ENCODE results near the gene GALNTL6.
A peak's percentile ranks its signal among the peaks of the same experiment; 100 is the strongest.

Gene GALNTL6

DNA sequence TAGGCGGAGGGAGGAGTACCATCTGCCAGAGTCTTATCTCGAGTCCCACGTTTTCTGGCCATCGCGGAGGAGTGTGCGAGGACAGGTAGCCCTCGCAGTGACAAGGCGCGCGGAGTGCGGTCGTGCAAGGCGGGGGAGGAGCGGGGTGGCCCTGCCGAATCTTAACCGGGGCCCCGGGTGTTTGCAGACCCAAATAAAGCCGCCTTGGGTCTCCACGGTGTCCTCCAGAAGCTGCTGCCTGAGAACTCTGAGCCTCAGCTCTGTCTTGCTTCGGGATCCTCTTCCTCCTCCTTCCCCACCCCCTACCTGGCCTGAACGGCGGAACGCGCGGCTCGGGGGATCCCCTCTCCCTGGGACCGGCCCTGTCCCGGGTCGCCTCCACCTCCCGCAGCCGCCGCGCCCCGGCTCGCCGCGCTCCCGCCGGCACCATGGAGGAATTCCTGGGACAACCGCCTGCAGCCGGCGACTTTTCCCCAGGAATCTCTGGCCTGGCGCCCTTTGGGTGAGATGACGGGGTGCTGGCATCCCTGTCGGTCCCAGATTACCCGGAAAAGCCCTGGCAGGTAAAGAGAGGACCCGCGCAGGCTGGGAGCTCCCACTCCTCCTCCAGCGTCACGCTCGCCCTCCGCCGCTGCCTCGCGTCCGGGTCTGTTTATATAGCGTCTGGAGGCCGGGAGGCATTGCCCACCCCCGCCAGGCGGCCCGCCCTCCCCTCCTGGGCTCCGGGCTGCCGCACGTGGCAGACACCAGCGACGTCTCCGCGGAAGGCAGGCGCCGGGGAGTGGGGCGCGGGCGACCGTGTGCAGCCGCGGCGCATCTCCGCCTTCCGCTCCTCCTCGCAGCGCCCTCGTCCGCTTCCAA, at the start of gene GALNTL6:
Gene GALNTL6 (plus strand): TSS at position 740 of the 861 bp plus-strand sequence.
- DNase-seq (ENCODE audit: low read depth) = no peak

DNA sequence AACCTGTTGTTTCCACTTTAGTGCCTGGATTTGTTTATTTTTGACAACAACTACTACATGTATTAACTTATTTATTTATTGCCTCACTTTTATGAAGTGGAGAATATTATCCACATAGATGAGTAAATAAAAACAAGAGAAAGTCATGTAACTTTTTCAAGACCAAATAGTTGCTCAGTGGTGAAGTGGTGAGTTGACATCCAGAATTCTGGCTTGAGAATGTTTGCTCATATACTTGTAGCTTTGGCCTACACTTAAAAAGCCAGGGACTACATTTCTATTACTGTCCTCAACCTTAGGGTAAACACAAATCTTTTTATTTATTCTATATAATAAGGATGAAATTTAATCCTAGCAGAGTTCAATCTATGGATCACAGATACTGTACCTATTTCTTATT, 47.7 kb upstream of the GALNTL6 start:
- DNase-seq (ENCODE audit: low read depth) = no peak

DNA sequence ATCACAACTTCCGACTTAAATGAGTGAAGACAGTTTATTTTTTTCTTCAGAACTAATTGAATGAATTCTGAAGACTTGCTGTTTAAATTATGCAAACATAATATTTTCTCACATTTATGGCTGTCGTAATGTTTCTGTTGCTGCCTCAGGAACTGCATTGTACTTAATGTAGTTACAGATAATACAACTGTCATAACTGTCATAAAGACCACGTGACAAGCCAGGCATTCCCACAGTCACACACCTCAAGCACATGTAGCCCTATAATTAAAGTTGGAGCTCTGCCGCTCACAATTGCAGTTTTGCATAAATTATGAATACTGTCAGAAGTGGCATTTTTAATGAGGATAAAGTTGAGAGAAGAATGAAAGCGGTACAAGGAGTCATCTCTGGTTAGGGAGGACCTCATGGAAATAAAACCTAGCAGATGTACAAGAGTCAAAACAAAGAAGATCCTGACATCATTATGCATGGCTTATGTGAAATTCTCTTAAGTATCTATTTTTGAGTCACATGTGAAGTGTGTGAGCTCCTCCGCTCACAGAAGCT, 38.5 kb upstream of the GALNTL6 start:
- no peak for DNase-seq (ENCODE audit: low read depth)

DNA sequence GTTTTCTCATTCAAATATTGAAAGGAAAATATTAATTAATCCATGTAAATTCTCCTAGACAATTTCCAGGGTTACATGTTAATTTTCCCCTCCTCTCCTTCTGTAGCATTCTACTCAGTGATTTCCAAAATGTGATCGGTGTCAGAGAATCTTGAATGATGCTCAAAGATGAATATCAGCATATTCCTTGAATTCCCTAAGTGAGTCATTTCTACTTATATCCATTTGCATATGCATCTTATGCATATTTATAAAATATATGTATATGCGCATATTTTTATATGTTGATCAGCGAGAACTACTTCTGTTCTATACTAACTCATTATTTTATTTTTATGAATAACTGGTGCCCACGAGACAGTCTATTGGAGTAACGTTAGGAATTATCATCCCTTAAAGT, 33.9 kb upstream of the GALNTL6 start:
- DNase-seq (ENCODE audit: low read depth) = no peak

DNA sequence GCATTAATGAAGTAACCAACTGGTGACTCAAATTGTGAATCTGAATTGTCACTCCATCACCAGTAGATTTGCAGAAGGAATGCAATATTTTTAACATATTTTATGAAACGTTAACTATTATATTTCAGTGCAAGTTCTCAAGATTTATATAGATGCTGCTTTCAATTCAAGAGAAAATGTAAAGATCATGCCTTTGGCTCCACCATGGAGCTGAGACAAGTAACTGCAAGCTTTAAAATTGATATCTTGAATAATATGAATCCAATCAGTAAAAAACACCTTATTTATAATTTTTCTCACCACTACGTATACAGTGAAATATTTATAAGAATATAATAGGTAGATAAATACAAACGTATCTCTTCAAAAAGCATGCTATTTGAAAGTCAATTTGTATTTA, 27.8 kb upstream of the GALNTL6 start:
- no peak for DNase-seq (ENCODE audit: low read depth)

DNA sequence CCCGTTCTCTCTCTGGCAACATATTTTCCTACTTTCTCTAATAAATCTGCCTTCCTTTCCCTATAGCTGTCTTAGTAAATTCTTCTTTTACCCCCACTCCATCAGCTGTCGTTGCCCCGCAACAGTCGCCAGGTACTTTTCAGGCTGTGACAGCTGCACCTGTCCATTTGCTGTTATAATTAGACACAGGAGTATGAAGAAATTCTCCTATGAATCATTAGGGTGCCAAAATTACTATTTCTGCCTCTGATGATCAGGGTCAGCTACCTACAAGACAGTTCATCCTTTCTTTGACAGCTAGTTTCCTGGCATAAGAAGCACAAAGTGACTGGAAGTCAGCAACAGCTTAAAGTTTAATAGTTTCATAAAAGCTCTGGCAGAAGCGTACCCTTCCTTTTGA, 19.5 kb upstream of the GALNTL6 start:
- DNase-seq (ENCODE audit: low read depth) = no peak

DNA sequence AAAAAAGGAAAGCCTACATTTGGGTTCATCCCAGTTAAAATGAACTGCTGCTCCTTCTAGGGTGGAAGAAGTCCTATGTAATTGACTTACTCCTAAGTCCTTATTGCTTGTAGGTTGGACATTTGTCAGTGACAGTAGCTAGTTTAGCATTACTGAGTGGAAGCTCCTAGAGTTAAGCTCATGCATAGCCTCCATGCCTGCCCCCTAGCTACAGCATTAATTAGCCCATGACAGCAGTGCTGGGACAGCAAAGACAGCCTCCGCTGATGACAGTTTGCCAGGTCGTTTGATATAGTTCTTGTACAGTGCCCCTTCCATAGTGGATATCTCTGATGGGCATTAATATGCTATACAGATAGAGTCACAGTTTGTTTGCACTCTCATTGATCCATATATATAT, 18.7 kb upstream of the GALNTL6 start:
- no peak for DNase-seq (ENCODE audit: low read depth)

DNA sequence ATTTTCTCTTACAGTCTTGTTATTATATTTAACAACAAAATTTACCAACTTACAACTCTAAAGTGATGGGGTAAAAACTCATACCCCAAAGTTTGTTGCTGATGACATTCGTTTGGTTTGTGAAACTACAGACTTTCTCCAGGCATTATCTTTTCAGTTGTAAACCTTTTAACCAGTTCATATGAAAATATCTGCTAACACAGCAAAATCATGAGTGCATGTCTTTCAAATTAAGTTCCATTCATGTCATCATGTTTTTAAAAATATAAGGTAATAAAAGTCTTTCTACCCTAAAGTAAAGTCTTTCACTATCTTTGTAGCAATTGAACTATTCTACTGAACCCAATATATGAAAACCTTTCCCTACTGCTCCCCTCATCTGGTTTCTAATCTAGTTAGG, 3.4 kb upstream of the GALNTL6 start:
- no peak for DNase-seq (ENCODE audit: low read depth)

DNA sequence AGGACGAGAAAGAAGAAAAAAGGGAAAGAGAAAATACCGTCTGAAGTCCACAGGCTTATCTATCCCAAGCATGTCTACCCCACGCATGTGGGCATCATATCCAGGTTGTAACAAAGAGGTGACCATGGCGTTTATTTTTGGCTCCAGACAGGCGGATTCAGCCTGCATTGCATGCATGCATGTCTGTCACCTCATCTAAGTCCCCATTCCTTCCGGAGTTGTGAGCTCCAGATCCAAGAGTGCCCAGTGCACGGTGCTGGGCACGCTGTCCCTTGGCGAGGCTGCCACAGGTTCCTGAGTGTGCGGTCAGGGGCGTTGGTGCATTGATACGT, 905 bp upstream of the GALNTL6 start:
- no peak for DNase-seq (ENCODE audit: low read depth)

DNA sequence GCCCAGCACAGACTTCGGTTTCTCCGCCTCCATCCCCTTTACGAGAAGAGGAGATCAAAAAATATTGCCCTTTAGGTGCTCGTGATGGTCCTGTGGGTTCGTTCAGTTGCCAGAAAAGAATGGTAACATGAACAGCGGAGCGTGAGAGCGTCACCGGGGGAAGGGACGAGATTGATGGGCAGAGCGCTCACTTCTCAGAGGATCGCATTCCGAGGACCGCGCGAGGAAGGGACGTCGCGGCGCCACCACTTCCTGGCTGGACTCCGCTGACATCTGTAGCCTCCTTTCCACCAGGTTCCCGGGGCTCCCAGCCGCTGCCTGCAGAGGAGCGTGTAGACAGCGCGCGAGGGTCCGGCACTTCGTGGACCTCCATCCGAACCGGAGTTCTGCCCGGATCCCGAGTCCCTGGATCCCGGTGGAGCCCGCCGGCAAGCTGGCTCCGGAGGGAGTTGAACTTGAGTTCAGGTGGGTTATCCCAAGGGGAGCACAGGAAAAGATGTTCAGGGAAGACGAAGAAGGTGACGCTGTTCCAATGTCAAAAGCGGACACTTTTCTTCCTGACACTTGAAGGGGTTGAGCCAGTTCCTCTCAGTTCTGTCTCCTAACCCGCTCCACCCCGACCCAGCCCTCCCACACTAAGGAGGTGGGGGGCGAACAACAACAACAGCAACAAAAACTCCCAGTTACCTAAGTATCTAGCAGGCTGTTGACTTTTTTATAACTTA, 484 bp downstream of the GALNTL6 start:
- no peak for DNase-seq (ENCODE audit: low read depth)

DNA sequence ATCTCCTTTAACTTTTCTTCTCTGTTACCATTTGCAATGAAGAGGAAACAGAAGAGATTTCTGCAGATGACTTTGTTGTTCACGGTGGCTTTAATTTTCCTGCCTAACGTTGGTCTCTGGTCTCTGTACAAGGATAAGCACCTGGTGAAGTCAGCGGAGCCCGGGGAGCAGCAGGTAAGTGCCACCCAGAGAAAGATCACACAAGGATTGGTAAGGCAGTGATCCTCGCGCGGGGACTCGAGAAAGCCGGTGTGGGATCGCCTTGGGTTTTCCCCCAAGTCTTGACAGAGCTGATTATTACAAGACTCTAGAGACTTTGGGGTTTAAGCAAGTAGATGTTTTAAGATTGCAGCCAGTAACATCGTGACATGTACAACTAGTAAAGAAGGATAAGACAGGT, 1.3 kb downstream of the GALNTL6 start:
- no peak for DNase-seq (ENCODE audit: low read depth)

DNA sequence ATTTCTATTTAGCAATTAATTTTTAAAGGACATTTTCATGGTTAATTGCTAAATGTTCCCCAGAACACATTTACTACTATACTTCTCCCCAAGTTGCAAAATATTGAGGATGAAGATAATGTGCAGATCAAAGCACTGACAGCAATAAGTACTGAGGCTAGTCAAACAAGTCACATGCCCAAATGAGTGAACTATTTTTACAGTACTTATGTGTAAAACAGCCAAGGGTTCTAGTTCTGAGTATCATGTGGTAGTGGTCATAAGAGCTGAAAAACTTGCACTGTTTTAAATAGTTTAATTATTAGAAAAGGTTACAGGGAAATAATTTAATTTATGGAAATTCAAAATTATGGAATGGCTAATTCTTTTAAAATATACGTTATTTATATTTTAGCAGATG, 3.8 kb downstream of the GALNTL6 start:
- no peak for DNase-seq (ENCODE audit: low read depth)

DNA sequence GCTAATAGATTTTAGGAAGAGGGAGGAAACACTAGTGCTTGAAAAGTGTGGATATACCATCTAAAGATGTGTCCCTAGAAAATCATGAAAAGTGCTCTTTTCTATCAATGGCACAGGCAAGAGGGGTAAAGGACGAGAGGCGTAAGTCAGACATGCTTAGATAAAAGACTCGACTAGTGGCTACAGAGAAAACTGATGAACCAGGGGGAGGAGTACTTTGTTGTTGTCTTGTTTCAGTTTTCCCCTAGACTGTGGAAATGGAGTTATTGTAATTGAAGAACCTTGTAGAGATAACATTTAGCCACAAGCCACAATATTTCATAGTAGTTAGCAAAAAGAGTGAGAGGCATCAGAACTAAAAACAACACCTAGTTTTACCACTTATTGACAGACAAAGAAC, 21.4 kb downstream of the GALNTL6 start:
- DNase-seq (ENCODE audit: low read depth) = no peak

DNA sequence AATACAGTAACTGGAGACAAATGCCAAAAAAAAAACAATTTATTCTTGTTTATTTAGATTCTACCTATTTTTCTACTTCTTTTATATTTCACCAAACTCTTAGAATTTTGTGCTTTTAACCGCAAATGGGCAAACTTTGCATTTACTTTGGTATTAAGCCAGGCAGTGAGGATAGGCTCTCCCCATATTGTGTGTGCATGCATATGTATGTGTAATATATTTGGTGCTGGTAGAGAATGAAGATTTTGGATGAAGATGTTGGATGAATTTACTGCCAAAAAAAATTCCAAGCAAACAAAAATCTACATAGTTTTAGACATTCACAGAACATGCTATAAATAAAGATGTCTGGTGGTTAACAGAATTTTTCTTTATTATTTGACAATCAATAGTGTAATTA, 30.3 kb downstream of the GALNTL6 start:
- no peak for DNase-seq (ENCODE audit: low read depth)

DNA sequence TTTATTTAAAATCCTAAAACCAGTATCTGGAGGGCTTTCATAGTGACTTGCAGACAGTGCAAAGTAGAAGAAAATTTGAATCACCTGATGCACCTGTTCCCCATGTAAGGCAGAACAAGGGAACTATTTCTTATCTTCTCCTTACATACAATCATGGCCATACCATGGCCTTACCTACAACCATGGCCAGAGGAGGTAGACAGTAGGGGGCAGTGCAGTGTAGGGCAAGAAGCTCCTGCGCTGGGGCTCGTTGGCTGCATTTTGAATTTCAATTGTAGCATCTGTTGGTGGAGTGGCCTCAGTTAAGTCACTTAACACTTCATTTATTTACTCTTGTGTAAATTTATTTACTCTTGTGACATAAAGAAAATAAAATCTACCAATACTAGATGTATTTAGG, 33.0 kb downstream of the GALNTL6 start:
- no peak for DNase-seq (ENCODE audit: low read depth)

DNA sequence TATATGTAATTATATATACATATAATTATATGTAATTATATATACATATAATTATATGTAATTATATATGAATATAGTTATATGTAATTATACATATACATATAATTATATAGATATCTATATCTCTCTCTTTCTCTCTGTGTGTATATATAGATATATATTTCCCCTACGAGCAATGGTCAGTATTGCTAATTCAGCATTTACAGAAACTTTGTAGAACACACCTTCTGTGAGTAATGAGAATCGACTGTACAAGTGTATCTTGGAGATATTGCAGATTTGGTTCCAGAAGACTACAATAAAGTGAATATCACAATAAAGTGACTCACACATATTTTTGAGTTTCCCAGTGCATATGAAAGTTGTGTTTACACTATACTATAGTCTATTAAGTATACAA, 33.7 kb downstream of the GALNTL6 start:
- DNase-seq (ENCODE audit: low read depth) = no peak

DNA sequence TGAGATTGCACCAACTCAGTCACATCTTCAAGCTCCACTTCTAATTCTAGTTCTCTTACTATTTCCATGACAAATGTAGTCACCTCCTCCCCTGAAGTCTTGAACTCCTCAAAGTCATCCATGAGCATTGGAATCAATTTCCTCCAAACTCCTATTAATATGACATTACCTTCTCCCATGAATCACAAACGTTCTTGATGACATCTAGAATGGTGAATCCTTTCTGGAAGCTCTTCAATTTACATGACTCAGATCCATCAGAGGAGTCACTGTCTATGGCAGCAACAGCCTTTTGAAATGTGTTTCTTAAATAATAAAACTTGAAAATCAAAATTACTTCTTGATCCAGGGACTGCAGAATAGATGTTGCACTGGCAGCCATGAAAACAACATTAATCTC, 34.5 kb downstream of the GALNTL6 start:
- DNase-seq (ENCODE audit: low read depth) = no peak

DNA sequence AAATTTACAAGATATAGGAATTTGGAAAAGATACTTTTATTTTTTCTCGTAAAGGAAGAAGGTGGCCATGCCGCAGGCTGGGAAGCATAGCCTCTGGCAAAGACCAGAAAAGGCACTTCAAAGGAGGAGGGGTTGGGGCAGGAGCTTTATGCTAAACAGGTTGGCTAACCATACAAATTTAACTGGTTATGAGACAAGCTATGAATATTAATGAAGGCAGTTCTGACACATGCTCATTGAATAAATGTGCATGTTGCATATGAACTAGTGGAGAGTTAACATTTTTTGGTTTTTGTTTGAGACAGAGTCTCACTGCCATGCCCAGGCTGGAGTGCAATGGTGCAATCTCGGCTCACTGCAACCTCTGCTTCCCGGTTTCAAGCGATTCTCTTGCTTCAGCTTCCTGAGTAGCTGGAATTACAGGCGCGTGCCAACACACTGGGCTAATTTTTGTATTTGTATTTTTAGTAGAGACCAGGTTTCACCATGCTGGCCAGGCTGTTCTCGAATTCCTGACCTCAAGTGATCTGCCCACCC, 36.5 kb downstream of the GALNTL6 start:
- DNase-seq (ENCODE audit: low read depth) = no peak

DNA sequence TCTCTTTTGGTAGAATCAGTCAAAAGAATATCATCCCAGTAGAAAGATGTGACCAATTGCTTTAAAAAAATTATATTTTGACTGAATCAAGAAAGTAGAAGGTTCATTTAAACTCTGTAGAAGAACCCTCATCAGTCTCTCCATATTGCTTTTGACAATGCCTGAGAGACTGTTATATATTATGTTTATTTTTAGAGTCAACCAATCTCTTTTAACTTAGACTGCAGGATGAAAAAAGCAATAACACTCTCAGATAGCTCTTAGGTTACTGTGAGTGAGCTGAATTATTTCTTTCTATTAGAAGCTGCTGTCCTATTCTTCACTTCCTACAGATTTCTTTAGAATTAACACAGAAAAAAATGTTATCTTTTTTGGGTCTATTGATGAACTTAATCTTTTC, 38.1 kb downstream of the GALNTL6 start:
- no peak for DNase-seq (ENCODE audit: low read depth)

DNA sequence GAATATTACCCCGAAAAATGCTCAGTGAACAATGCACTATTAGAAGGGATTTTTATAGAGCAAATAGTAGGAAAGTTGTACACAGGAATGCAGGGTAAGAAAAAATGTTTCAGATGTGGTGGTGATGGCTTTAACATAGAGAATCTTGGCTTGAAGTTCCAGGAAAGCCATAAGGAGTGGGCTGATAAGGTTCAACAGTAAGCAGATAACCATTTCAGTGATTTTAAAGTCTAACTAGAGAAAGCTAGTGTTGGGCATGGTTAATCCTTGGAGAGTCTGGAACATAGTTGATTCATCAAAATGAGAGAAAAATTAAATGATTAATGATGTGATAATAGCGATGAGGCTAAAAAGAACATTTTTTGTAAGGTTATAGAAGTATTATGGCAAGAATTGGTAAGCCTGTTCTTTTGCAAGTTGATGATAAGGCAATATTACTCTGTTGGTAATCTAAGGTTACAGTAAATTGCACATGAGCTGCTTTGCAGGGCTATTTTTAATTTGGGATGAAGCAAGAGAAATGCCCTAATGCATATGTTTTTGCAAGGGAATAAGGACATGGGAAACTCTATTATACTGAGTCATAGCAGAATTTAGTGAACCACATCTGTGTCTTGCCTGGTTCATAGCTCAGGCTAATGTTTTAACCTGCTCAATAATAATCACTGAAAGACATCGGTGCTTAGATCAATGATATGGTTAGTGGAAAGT, 44.3 kb downstream of the GALNTL6 start:
- DNase-seq (ENCODE audit: low read depth) = no peak

DNA sequence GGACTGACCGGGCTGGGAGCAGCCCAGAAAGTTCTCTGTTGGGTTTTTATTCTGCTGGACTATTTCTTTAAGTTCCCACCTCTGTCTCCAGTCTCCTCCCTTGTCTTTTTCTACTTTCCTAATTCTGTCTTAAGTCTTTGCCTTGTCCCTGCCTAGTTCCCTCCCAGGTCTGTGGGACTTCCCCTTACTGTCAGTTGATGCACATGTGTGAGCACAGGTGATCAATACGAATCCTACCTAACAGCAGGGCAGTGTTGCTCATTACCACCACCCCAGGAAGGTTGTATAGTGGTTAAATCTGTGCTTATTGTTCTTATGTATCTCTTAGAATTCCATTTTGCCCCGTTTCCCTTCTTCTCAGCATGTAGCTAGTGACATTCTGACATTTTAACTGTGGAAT, 62.1 kb downstream of the GALNTL6 start:
- no peak for DNase-seq (ENCODE audit: low read depth)

DNA sequence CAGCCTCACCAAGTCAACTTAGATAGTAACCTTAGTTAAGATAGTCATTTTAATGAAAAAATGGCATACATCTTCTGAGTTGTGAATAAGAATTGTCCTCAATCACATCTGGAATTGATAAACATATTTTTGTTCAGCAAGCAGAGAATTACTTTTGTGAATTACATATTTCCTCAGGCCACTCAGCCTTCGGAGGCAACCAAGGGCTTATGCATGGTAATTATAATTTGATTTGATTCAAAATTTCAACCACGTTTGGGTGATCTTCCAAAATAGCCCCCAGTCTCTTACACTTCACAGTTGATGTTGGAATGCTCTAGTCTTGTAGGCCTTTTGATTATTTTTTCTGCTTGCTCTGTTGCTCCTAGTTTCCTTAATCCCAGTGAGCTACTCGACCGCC, 63.4 kb downstream of the GALNTL6 start:
- DNase-seq (ENCODE audit: low read depth) = no peak

DNA sequence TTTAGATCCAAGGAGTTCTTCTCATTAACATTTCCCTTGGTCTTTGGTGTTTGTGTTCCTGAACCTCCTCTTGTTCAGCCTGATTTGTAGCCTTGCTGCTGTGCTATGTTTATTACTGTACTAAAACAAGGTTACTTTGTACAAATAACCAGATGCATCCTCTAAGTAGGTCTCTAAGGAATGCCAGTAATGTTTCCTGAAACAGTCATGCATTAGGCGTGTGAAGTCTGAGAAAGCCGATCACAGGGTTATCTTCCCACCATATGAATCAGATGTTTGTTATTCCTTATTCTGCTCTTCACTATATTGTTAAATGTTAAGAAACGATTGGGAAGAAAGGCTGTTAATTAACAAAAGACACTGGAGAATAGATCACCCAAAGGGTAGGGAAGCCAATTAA, 66.9 kb downstream of the GALNTL6 start:
- DNase-seq (ENCODE audit: low read depth) = peak; percentile 82
